GM18505 (cell line): ENCODE data around the gene DYNLL1.
A peak's percentile ranks its signal among the peaks of the same experiment; 100 is the strongest.
"Not testable (repeated sequence)": the region's sequence is repeated elsewhere in the genome, so short reads cannot be mapped to it uniquely, and the experiment has no call there.

Experiments
- ATAC-seq: cut with Tn5 transposase; IDR thresholded peaks from one replicate; pipeline ENCODE4 v1.9.1; 2021; ENCODE audit not compliant: unreplicated experiment
- POLR2A ChIP-seq: IDR thresholded peaks from 4 replicates; pipeline ENCODE4 v1.6.1; 2011; ENCODE audit warnings: borderline replicate concordance; ENCODE audit not compliant: insufficient read depth, insufficient read length; ENCODE audit errors: extremely low read depth

DYNLL1 gene

GRCh38 chr12:120495731-120496412 is at the start of gene DYNLL1:
Gene DYNLL1 (plus strand): TSS chr12:120496113. CDS start chr12:120496422, 309 bp downstream.
- peak; percentile 96 for TF ChIP-seq POLR2A
- ATAC-seq = peak; percentile 96

- not testable (repeated sequence) for ATAC-seq
Measured at GRCh38 chr12:120446844-120447178, 49.1 kb upstream of the DYNLL1 start.

GRCh38 chr12:120447992-120448391 is 47.9 kb upstream of the DYNLL1 start:
- TF ChIP-seq POLR2A = no peak
- no peak for ATAC-seq

GRCh38 chr12:120452524-120452923 is 43.4 kb upstream of the DYNLL1 start:
- ATAC-seq = not testable (repeated sequence)

GRCh38 chr12:120453060-120453750 is 42.7 kb upstream of the DYNLL1 start:
- no peak for ATAC-seq
- TF ChIP-seq POLR2A = no peak

GRCh38 chr12:120453977-120454376 is 41.9 kb upstream of the DYNLL1 start:
- no peak for TF ChIP-seq POLR2A
- ATAC-seq = no peak

GRCh38 chr12:120455302-120455701 is 40.6 kb upstream of the DYNLL1 start:
- no peak for TF ChIP-seq POLR2A
- no peak for ATAC-seq

- no peak for TF ChIP-seq POLR2A
- no peak for ATAC-seq
Measured at GRCh38 chr12:120457133-120457532, 38.8 kb upstream of the DYNLL1 start.

GRCh38 chr12:120460157-120460556 is 35.8 kb upstream of the DYNLL1 start:
- no peak for ATAC-seq
- TF ChIP-seq POLR2A = no peak

GRCh38 chr12:120462099-120462640 is 33.7 kb upstream of the DYNLL1 start:
- no peak for TF ChIP-seq POLR2A
- ATAC-seq = no peak

GRCh38 chr12:120463712-120464111 is 32.2 kb upstream of the DYNLL1 start:
- no peak for TF ChIP-seq POLR2A
- no peak for ATAC-seq

GRCh38 chr12:120465756-120466155 is 30.2 kb upstream of the DYNLL1 start:
- TF ChIP-seq POLR2A = no peak
- ATAC-seq = no peak

GRCh38 chr12:120466560-120467315 is 29.2 kb upstream of the DYNLL1 start:
- no peak for ATAC-seq
- no peak for TF ChIP-seq POLR2A

GRCh38 chr12:120467439-120467838 is 28.5 kb upstream of the DYNLL1 start:
- no peak for ATAC-seq

More at GRCh38 chr12:120467439-120467838, 28.5 kb upstream of the DYNLL1 start:
- TF ChIP-seq POLR2A = no peak
